IMR-90 (cell line): ENCODE results near the gene DDR1. TPM values are rescaled to one million over a fixed set of nuclear protein-coding genes. Genes with fewer than 3 reads are reported as not detected.
A peak's percentile ranks its signal among the peaks of the same experiment; 100 is the strongest.

ENCODE experiments used
- ATAC-seq: fragments of 200-7000 bp; cut with Tn5 transposase; 2 replicates; pipeline ENCODE4 v1.9.1; 2020; ENCODE audit warnings: low read depth, mild to moderate bottlenecking, moderate library complexity
- BruUV-seq: library from RNA; stranded (reverse); fragments of 400-500 nt; replicated peaks from 2 replicates; lab custom pipeline; 2021; lab: Mats Ljungman, UMichigan
- CTCF ChIA-PET: fragments of 300-600 bp; formaldehyde crosslinking; extraction: SDS; loops from one replicate; lab custom pipeline; 2021; ENCODE audit warnings: antibody characterized with exemption; lab: Yijun Ruan, JAX
- POLR2A ChIA-PET: fragments of 300-600 bp; sonication (Branson Sonifier 250); formaldehyde crosslinking; loops from one replicate; lab custom pipeline; 2022; ENCODE audit warnings: antibody characterized with exemption; ENCODE audit not compliant: unreplicated experiment; lab: Charles Lee
- DNase-seq: peaks from one replicate; pipeline ENCODE4 v3.0.0; 2013
- H2AFZ ChIP-seq: replicated peaks from 2 replicates; pipeline ENCODE3; 2013; ENCODE audit warnings: low read length, mild to moderate bottlenecking; ENCODE audit not compliant: poor library complexity
- H2AK5ac ChIP-seq: 2 replicates; pipeline ENCODE4 v1.6.1; 2013; ENCODE audit warnings: low read depth, low read length, inconsistent platforms
- H2AK9ac ChIP-seq: replicated peaks from 2 replicates; pipeline ENCODE3; 2013; ENCODE audit warnings: mild to moderate bottlenecking, low read depth, low read length, moderate library complexity; ENCODE audit not compliant: poor library complexity
- H2BK120ac ChIP-seq: 2 replicates; pipeline ENCODE4 v1.6.1; 2013; ENCODE audit warnings: low read depth, low read length, inconsistent platforms
- H2BK15ac ChIP-seq: 3 replicates; pipeline ENCODE4 v1.6.1; 2013; ENCODE audit warnings: low read depth, low read length, inconsistent platforms
- H2BK20ac ChIP-seq: 2 replicates; pipeline ENCODE4 v1.6.1; 2013; ENCODE audit warnings: low read depth, mild to moderate bottlenecking, inconsistent platforms, low read length, moderate library complexity
- H2BK5ac ChIP-seq: 2 replicates; pipeline ENCODE4 v1.6.1; 2013; ENCODE audit warnings: mild to moderate bottlenecking, low read depth, low read length, inconsistent platforms; ENCODE audit not compliant: poor library complexity, severe bottlenecking
- H3K14ac ChIP-seq: replicated peaks from 2 replicates; pipeline ENCODE4 v1.6.1; 2013; ENCODE audit warnings: low read depth, low read length, inconsistent platforms
- H3K18ac ChIP-seq: 2 replicates; pipeline ENCODE4 v1.6.1; 2013; ENCODE audit warnings: low read depth, low read length, control low read depth
- H3K23ac ChIP-seq: 2 replicates; pipeline ENCODE4 v1.6.1; 2013; ENCODE audit warnings: low read depth, low read length, inconsistent platforms
- H3K27ac ChIP-seq: 2 replicates; pipeline ENCODE4 v1.5.1; 2013; ENCODE audit warnings: mild to moderate bottlenecking, control low read depth, low read length; ENCODE audit not compliant: insufficient read depth
- H3K27me3 ChIP-seq: 2 replicates; pipeline ENCODE4 v1.6.1; 2013; ENCODE audit warnings: low read length; ENCODE audit not compliant: control insufficient read depth, insufficient read depth
- H3K36me3 ChIP-seq: 2 replicates; pipeline ENCODE4 v1.6.1; 2013; ENCODE audit warnings: low read length, mixed read lengths; ENCODE audit not compliant: control insufficient read depth, insufficient read depth
- H3K4ac ChIP-seq: 2 replicates; pipeline ENCODE4 v1.6.1; 2013; ENCODE audit warnings: low read depth, low read length, inconsistent platforms
- H3K4me1 ChIP-seq: 2 replicates; pipeline ENCODE4 v1.6.1; 2013; ENCODE audit warnings: low read length, mixed read lengths; ENCODE audit not compliant: control insufficient read depth, insufficient read depth
- H3K4me2 ChIP-seq: 2 replicates; pipeline ENCODE4 v1.6.1; 2013; ENCODE audit warnings: low read depth, mild to moderate bottlenecking, control low read depth, low read length, moderate library complexity
- H3K4me3 ChIP-seq: 2 replicates; pipeline ENCODE4 v1.5.1; 2013; ENCODE audit warnings: low read depth, mild to moderate bottlenecking, control low read depth, low read length, moderate library complexity; ENCODE audit not compliant: insufficient read depth
- H3K56ac ChIP-seq: 2 replicates; pipeline ENCODE4 v1.6.1; 2013; ENCODE audit warnings: low read length, inconsistent platforms; ENCODE audit not compliant: insufficient read depth; ENCODE audit errors: extremely low read depth
- H3K79me1 ChIP-seq, 2 experiments: 2 replicates each; pipeline ENCODE4 v1.6.1; 2013; ENCODE audit warnings: low read length in 2 of 2, inconsistent platforms in 1 of 2, low read depth in 1 of 2
- H3K9ac ChIP-seq: 2 replicates; pipeline ENCODE4 v1.6.1; 2013; ENCODE audit warnings: low read depth, low read length, control low read depth
- H3K9me1 ChIP-seq: 2 replicates; pipeline ENCODE4 v1.6.1; 2013; ENCODE audit warnings: low read length, inconsistent platforms; ENCODE audit not compliant: insufficient read depth
- H3K9me3 ChIP-seq: 2 replicates; pipeline ENCODE4 v1.6.1; 2013; ENCODE audit warnings: low read length; ENCODE audit not compliant: control insufficient read depth, insufficient read depth
- H4K20me1 ChIP-seq: 2 replicates; pipeline ENCODE4 v1.6.1; 2013; ENCODE audit warnings: low read length, inconsistent platforms; ENCODE audit not compliant: insufficient read depth
- H4K5ac ChIP-seq: 2 replicates; pipeline ENCODE4 v1.6.1; 2013; ENCODE audit warnings: mild to moderate bottlenecking, low read depth, low read length, control low read depth
- H4K8ac ChIP-seq, 2 experiments: 2 replicates each; pipeline ENCODE4 v1.6.1; 2013; ENCODE audit warnings: low read depth in 2 of 2, low read length in 2 of 2, control low read depth in 1 of 2, inconsistent platforms in 1 of 2
- H4K91ac ChIP-seq: 2 replicates; pipeline ENCODE4 v1.6.1; 2013; ENCODE audit warnings: low read depth, low read length, inconsistent platforms; ENCODE audit not compliant: insufficient read depth
- CTCF ChIP-seq: conservative IDR thresholded peaks from 2 replicates; pipeline ENCODE4 v1.5.1; 2012; ENCODE audit warnings: mild to moderate bottlenecking, low read depth, low read length, improper control_type of control experiment
- FOS ChIP-seq: fragments of 150-350 bp; IDR thresholded peaks from 2 replicates; pipeline ENCODE4 v1.6.1; 2016; ENCODE audit warnings: low read depth, low read length
- MAFK ChIP-seq: IDR thresholded peaks from 2 replicates; pipeline ENCODE4 v1.6.1; 2012; ENCODE audit warnings: low read depth, low read length, improper control_type of control experiment
- MAZ ChIP-seq: IDR thresholded peaks from 2 replicates; pipeline ENCODE4 v1.6.1; 2012; ENCODE audit warnings: low read depth, mild to moderate bottlenecking, low read length, improper control_type of control experiment, moderate library complexity, borderline replicate concordance
- MXI1 ChIP-seq: IDR thresholded peaks from 2 replicates; pipeline ENCODE4 v1.6.1; 2012; ENCODE audit warnings: low read depth, mild to moderate bottlenecking, low read length, moderate library complexity, borderline replicate concordance
- RAD21 ChIP-seq: IDR thresholded peaks from 2 replicates; pipeline ENCODE4 v1.6.1; 2012; ENCODE audit warnings: low read length, improper control_type of control experiment
- RFX5 ChIP-seq: IDR thresholded peaks from 2 replicates; pipeline ENCODE4 v1.8.0; 2012; ENCODE audit warnings: low read depth, mild to moderate bottlenecking, low read length, moderate library complexity
- WGBS, 2 experiments: methylation state at CpG; one replicate each; pipeline versions ENCODE4 v1.1.5 to v1.1.7; 2013; ENCODE audit warnings: missing lambda C conversion rate in 2 of 2; ENCODE audit not compliant: insufficient read length in 1 of 2; ENCODE audit errors: extremely low coverage in 2 of 2; 5-methylcytosine and 5-hydroxymethylcytosine counted together
- dilution Hi-C: fragments of 300-500 bp; cut with HindIII; formaldehyde crosslinking; loops from one replicate; pipeline ENCODE4 v1.14.3; 2018; ENCODE audit warnings: low sequenced_read_pairs; ENCODE audit not compliant: unreplicated experiment
- in situ Hi-C: fragments of 300-500 bp; cut with MboI; formaldehyde crosslinking; loops from 3 replicates; pipeline ENCODE4 v1.14.3; 2019; ENCODE audit warnings: low sequenced_read_pairs, inconsistent platforms, mixed read lengths
- intact Hi-C: fragments of 100-400 bp; cut with micrococcal nuclease; formaldehyde crosslinking; loops from 2 replicates; pipeline ENCODE4 v1.10.0; 2022
- polyA plus RNA-seq, 3 experiments: library from polyadenylated mRNA; depleted of rRNA; stranded (reverse); fragments of >200 nt; gene quantifications; 2 replicates each; pipeline ENCODE4 v1.2.3, GENCODE V29; 2012; ENCODE audit warnings: low replicate concordance in 1 of 3
- total RNA-seq: library from RNA; depleted of rRNA; stranded (reverse); fragments of >200 nt; gene quantifications from 2 replicates; pipeline ENCODE4 v1.2.3, GENCODE V29; 2012

Gene DDR1
- total and polyA plus RNA-seq, 2 of the 4 experiments (the other 2 are of a cell fraction): 5.6 to 19.6 TPM

GRCh38 chr6:30881392-30882203 lies 2.7 kb upstream of the DDR1 start:
- H3K4me1 ChIP-seq: peaks cover 37% of the 10 kb centered on the region
- ATAC-seq: peak; percentile 15
- peak overlapping the region; percentile 86 for H2AK9ac ChIP-seq
- peak overlapping the region; percentile 71 to 85 for H4K8ac ChIP-seq
- peak overlapping the region; percentile 66 for H3K18ac ChIP-seq
- peak overlapping the region; percentile 80; the same call in 1 of the 2 replicates for H2BK20ac ChIP-seq
- H3K9me3 ChIP-seq: no peaks in the 10 kb centered on the region
- H4K91ac ChIP-seq: peak overlapping the region; percentile 91
- H3K27ac ChIP-seq: peak overlapping the region; percentile 50
- POLR2A ChIA-PET: interaction anchor here (0.5 to 1.2 kb wide), 2 partner anchors 27 to 137 kb away, joined by 3 to 4 read pairs; partner anchors contain the start of gene IER3
- peak overlapping the region; percentile 60 for H2BK15ac ChIP-seq
- peak overlapping the region; percentile 32 for H3K9ac ChIP-seq
- no TSS peak for BruUV-seq
- H3K36me3 ChIP-seq: no peaks in the 10 kb centered on the region
- H3K4me3 ChIP-seq: no peak overlapping the region
- H3K79me1 ChIP-seq: peaks cover 17 to 23% of the 10 kb centered on the region in 2 experiments; a peak in 3 of 4 replicates
- CTCF ChIA-PET: interaction anchor here (1.0 to 1.5 kb wide), 4 partner anchors 37 to 189 kb away, joined by 4 to 6 read pairs (median 4); no protein-coding TSS in a partner anchor
- 53% methylated on average over 6 of the region's 14 CpGs; no CpG with 5 or more reads in 1 of the 2 experiments for WGBS, 2 experiments
- peak overlapping the region; percentile 51 for H4K5ac ChIP-seq
- no peaks in the 10 kb centered on the region for H4K20me1 ChIP-seq
- no peaks in the 10 kb centered on the region for H3K27me3 ChIP-seq
- peaks cover 14% of the 10 kb centered on the region for H3K9me1 ChIP-seq
- peak overlapping the region; percentile 89 for H2BK120ac ChIP-seq
- DNase-seq: peak; percentile 77
- dilution Hi-C loops: no loop called here
- H2BK5ac ChIP-seq: peak overlapping the region; percentile 74
- peak overlapping the region; percentile 90 for H2AFZ ChIP-seq
- in situ Hi-C loops: no loop called here
- peak overlapping the region; percentile 32 for H3K4me2 ChIP-seq
- peak overlapping the region; percentile 53 for H3K23ac ChIP-seq
- peak overlapping the region; percentile 92 for H3K4ac ChIP-seq
- H2AK5ac ChIP-seq: peak overlapping the region; percentile 95
- H3K56ac ChIP-seq: no peak overlapping the region; the same call in 1 of the 2 replicates
- intact Hi-C loops: no loop called here
- peak overlapping the region; percentile 93 for H3K14ac ChIP-seq
- TF ChIP-seq CTCF (no peak), MAZ (peak; percentile 42; the same call in 1 of the 2 replicates), RFX5 (no peak), MXI1 (no peak), RAD21 (no peak), MAFK (no peak), FOS (no peak)
